Measurements from ENCODE around the gene ERCC6.

DNA sequence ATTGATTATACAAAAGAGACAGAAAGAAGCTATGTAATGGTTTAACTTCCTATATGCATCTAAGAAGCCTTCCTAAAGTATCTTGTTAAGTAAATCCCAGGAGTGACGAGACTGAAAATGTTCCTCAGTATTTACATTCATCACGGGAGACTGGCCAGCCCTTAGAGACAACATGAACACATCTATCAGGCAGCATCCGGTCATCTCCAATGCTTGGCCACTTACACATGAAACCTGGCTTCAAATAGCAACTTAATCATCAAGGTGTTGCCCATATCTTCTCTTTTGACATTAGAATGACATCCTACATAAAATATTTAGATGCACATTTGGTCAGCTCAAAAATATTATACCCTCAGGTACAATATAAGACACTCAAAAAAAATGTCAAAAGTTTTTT lies 33.8 kb downstream of the ERCC6 start:
- TF ChIP-seq CTCF (conservative IDR thresholded peaks at IDR 0.05): no peak
- no peak for TF ChIP-seq ZFX (IDR thresholded peaks at IDR 0.05)
